ENCODE results near the gene BIRC5.
A peak's percentile ranks its signal among the peaks of the same experiment; 100 is the strongest.

The BIRC5 gene

DNA sequence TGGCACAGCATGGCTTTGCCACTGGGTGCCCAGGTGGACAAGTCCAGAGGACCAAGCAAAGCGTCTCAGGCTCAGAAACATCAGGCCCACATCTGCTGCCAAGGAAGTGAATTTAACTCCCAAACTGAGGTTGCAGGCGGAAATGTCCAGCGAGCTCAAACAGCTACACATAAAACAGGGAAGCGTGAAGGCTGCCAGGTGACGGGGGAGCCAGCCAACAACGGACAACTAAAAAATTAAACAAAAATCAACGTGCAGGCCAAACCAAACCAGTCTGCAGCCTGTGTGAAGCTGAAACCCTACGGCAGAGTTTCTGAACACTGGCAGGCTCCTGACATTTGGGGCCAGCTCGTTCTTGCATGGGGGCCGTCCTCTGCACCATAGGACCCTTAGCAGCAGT lies 29.7 kb upstream of the BIRC5 start:
- no peak for DNase-seq (ENCODE audit: low read depth)

DNA sequence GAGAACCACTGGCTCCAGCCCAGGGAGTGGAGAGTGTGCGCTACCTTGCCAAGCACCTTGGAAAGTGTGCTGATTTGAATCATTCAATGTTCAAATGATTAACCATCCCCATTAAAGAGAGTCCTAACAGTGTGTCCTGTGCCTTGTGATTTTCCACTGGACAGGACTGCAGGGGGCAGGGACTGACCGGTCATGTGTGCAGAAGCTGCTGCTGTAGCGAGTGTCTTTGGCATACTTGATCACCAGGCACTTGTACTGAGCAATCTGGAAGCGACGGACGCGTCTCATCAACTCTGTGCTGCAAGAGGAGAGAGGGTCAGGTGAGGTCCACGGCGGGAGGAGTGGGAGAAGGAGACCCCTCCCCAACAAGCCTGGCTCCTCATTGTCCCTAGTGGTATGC lies 29.2 kb upstream of the BIRC5 start:
- DNase-seq (ENCODE audit: low read depth), result no peak

DNA sequence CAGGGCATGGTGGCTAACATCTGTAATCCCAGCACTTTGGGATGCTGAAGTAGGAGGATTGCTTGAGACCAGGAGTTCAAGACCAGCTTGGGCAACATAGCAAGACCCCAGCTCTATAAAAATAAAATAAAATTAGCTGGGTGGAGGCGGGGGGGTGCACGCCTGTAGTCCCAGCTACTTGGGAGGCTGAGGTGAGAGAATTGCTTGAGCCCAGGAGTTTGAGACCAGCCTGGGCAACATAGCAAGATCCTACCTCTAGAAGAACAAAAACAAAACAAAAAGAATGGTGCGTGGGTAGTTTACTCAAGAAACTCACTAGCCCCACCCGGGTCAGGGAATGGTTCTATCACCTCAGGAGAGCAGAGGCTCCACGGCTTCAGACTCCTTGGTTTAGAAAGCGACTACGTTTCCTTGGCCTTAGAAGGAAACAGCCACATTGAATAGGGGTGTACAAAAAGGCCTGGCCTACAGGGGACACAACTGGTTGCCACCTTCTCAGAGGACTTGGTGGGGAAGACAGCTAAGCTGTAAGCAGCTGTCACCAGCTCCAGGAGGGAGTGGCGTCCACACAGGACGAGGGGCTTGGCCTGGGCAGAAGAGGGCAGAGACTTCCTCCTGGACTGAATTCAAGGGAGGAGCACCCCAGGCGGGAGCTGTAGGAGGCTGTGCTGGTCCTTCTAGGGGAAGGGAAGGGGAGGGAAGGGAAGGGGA lies 27.9 kb upstream of the BIRC5 start:
- no peak for DNase-seq (ENCODE audit: low read depth)

DNA sequence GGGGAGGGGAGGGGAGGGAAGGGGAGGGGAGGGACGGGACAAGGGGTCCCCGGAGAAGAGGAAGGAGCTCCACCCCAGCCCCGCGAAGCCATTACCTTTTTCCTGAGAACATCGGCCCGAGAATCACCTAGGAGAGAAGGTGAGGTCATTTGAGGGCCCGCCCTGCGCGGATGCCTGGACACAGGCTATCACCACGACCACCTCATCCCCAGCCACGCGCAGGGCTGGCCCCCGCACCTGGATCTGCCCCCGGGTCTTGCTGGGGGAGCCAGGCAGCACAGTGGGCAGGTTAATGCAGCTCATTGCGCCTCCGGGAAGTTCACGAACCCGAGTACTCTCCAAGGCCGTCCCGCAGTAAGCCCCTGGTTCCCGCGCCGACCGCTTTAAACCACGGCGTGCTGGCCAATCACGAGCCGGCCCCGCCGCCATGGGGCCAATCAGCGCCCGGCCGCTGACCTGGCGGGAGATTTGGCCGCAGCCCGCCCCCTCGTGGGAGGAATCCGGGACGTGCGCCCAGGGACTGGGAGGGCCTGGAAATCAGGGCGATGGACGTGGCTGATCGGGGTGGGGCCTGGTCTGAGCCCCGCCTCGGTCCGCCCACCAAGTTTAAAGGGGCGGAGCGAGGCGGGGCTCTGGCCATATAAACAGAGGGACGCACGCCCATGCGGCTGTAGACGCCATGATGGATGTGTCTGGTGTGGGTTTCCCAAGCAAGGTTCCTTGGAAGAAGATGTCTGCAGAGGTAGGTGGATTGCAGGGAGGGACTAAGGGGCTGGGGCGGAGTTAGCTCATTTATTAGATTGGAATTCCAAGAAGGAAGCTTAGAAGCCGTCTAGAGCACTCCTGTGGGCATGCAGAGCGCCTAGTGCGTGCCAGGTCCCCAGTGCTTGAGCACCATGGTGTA lies 27.1 kb upstream of the BIRC5 start, which contains the start of the genes AFMID and TK1:
Gene AFMID (plus strand): TSS at position 671 of the 904 bp plus-strand sequence. CDS start 9 bp downstream, at position 680.
Gene TK1 (minus strand): TSS at position 361 of the 904 bp plus-strand sequence. CDS start 58 bp downstream, at position 303.
- DNase-seq (ENCODE audit: low read depth), result peak; percentile 92

DNA sequence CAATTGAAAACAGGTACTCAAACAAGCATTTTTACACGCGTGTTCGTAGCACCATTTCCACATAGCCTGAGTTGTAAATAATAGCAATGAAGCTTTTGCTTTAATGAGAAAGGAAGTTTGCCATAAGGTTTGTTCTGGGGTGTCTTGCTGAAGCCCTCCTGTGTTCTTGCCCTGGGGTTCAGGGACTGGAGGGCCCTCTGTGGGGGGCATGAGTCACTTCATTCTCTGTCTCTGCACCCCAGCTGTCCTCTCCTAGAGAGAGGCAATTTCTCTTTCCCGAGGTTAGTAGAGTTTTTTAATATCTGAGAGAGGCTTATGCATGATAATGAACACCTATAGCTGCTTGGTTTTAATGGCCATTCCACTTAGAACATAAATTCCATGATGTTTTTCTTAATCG lies 17.3 kb upstream of the BIRC5 start:
- DNase-seq (ENCODE audit: low read depth), result no peak

DNA sequence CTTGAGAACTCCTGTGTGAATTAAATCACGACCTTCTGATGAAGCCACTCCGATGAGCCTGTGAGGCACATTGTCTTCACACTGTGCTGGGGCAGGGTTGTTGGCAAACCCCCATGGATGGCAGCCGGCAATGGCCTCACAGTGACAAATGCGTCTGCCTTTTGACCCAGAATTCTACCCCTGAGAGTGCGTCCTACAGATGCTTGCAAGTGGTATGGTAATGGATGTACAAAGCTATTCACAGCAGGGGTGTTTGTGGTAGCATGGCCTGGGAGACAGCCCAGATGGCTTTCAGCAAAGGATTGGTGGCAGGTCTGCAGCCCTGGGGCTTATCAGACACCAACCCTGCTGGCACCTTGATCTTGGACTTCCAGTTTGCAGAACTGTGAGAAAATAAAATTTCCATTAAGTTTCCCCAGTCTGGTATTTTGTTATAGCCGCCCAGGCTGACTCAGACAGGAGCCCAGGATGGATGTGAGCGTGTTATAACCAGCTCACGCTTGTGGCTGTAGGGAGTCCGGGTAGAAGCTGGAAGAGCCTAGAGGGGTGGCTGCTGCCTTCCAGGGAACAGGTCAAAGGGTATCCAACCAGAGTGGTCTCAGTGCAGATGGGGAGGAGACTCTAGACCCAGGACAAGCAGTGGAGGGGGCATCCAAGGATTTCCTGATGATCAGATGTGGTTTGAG lies 16.8 kb upstream of the BIRC5 start:
- DNase-seq (ENCODE audit: low read depth), result no peak

DNA sequence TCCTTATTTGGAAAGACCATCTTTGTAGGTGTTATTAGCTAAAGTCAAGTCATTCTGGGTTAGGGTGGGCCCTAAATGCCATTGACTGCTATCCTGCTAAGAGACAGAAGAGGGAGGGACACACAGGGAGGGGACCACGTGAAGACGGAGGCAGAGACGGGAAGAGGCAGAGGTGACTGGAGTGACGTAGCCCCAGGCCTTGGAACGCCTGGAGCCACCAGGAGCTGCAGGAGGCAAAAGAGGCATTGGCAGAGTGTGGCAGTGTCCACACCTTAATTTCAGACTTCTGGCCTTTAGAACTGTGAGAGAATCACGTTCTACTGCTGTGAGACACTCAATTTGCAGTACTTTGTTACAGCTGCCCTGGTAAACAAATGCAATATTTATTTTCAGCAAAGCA lies 13.6 kb upstream of the BIRC5 start:
- DNase-seq (ENCODE audit: low read depth), result no peak

DNA sequence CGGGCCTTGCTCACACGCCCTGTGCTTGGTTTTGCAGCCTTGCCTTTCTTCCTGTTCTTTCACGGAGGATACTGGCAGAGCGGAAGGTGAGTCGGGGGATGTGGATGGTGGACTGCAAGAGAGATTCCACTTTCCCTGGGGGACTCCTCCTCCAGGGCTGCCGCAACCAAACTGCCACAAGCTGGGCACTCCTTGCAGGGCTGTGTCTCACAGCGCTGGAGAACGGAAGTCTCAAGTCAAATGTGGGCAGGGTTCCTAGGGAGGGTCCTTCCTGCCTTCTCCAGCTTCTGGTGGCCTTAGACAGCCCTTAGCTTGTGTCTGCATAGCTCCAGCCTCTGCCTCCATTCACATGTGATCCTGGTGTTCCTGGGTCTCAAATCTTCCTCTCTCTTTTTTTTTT lies 11.4 kb upstream of the BIRC5 start:
- no peak for DNase-seq (ENCODE audit: low read depth)

DNA sequence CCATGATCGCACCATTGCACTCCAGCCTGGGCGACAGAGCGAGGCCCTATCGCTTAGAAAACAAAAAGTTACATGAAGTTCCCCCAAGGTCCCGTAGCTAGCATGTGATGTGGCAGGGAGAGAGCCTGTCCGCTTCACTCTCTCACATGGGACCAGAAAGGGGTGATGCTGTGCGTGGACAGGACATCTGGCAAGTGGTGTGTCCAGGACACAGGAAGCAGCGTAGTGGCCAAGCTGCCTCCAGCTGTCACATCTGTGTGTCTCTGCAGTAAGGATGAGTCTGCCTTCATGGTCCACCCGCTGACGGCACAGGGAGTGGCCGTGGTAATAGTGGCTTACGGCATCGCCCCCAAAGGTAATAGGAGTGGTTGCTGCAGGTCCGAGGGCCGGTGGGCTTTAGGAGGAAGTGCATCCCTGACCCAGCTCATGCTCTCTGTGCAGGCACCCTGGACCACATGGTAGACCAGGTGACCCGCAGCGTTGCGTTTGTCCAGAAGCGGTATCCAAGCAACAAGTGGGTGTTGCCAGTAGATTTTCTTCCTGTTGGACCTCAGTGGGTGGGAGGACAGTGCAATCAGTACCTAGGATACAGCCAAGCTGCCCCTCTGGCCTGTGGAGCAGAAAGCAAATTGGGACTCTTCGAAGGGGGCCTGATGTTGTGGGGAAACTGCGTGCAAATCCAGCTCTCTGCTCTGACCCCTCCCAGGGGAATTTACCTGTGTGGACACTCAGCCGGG lies 9.5 kb upstream of the BIRC5 start:
- DNase-seq (ENCODE audit: low read depth), result no peak

DNA sequence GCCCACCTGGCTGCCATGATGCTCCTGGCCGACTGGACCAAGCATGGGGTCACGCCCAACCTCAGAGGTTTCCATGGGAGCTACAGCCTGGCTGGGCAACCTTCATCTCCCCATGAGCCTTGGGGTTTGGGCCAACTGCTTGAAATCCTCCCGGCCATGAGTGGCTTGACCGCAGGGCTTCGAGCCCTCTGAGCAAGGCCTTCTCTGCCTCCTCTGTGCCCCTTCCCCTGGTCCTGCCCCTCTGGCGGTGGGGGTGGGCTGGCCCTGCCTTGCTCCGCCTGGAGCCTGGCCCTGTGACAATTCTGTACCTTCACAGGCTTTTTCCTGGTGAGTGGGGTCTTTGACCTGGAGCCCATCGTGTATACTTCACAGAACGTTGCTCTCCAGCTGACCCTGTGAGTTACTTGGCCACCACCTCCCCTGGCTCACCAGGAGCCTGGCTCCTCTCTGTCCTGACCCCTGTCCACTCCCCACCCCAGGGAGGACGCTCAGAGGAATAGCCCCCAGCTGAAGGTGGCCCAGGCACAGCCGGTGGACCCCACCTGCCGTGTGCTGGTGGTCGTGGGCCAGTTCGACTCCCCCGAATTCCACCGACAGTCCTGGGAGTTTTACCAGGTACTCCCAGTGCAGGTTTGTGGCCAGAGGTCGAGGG lies 8.8 kb upstream of the BIRC5 start:
- DNase-seq (ENCODE audit: low read depth), result no peak

DNA sequence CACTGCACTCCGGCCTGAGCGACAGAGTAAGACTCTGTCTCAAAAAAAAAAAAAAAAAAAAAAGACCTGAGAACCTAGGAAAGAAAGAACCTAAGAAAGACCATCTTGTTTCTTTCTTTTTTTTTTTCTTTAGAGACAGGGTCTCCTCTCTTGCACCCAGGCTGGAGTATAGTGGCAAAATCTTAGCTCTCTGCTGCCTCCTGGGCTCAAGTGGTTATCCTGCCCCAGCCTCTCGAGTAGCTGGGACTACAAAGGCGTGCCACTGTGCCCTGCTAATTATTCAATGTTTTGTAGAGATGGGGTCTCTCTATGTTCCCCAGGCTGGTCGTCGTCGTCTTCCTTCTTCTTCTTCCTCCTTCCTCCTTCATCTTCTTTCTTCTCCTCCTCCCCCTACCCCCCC lies 7.8 kb upstream of the BIRC5 start:
- DNase-seq (ENCODE audit: low read depth), result no peak

DNA sequence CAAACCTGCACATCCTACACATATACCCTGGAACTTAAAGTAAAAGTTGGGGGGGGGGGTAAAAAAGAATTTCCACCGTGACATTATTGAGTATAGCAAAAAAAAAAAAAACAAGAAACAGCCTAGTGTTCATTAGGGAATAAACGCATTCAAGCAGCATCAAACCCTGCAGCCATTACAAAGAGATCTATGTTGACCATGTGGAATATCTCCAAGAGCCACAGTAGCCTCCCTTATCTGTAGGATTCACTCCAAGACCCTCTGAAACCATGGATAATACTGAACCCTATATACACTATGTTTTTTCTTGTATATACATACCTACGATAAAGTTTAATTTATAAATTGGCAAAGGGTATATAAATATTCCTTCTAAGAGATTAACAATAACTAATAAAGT lies 5.6 kb upstream of the BIRC5 start:
- DNase-seq (ENCODE audit: low read depth), result no peak

DNA sequence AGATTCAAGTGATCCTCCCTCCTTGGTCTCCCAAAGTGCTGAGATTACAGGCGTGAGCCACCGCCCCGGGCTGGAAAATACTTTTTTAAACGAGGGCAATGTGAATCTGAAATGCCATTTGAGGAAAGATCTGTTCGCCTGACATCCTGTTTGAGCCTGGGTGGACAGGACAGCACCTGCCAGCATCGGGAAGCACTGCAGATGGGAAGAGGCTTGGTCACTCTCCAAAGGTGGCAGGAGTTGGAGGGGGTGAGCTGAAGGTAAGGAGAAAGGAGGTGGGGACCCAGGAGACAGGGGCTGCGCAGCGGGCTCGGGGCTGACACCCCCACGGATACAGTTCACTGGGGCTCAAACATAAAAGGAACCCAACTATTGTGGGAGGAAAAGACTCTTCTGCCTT lies 3.9 kb upstream of the BIRC5 start:
- no peak for DNase-seq (ENCODE audit: low read depth)

DNA sequence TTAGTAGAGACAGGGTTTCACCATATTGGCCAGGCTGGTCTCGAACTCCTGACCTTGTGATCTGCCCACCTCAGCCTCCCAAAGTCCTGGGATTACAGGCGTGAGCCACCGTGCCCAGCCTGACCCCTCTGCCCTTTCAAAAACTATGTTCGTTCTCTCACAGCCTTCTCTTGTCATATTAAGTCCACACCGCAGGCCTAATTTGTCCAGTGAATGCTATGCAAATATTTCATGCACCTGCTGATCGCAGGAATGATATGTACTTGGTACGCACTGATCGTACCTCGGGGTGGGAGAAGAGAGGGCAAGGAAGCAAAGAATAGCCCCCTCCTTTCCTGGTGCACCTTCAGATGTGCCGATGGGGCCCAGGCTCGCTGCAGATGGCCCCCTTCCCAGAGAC lies 3.0 kb upstream of the BIRC5 start:
- no peak for DNase-seq (ENCODE audit: low read depth)

DNA sequence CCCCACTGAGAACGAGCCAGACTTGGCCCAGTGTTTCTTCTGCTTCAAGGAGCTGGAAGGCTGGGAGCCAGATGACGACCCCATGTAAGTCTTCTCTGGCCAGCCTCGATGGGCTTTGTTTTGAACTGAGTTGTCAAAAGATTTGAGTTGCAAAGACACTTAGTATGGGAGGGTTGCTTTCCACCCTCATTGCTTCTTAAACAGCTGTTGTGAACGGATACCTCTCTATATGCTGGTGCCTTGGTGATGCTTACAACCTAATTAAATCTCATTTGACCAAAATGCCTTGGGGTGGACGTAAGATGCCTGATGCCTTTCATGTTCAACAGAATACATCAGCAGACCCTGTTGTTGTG lies 631 bp downstream of the BIRC5 start:
- DNase-seq (ENCODE audit: low read depth), result no peak

DNA sequence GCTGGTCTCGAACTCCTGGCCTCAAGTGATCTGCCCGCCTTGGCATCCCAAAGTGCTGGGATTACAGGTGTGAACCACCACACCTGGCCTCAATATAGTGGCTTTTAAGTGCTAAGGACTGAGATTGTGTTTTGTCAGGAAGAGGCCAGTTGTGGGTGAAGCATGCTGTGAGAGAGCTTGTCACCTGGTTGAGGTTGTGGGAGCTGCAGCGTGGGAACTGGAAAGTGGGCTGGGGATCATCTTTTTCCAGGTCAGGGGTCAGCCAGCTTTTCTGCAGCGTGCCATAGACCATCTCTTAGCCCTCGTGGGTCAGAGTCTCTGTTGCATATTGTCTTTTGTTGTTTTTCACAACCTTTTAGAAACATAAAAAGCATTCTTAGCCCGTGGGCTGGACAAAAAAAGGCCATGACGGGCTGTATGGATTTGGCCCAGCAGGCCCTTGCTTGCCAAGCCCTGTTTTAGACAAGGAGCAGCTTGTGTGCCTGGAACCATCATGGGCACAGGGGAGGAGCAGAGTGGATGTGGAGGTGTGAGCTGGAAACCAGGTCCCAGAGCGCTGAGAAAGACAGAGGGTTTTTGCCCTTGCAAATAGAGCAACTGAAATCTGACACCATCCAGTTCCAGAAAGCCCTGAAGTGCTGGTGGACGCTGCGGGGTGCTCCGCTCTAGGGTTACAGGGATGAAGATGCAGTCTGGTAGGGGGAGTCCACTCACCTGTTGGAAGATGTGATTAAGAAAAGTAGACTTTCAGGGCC lies 5.5 kb downstream of the BIRC5 start:
- DNase-seq (ENCODE audit: low read depth), result no peak

DNA sequence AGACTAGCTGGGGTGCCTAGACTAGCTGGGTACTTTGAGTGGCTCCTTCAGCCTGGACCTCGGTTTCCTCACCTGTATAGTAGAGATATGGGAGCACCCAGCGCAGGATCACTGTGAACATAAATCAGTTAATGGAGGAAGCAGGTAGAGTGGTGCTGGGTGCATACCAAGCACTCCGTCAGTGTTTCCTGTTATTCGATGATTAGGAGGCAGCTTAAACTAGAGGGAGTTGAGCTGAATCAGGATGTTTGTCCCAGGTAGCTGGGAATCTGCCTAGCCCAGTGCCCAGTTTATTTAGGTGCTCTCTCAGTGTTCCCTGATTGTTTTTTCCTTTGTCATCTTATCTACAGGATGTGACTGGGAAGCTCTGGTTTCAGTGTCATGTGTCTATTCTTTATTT lies 9.0 kb downstream of the BIRC5 start:
- DNase-seq (ENCODE audit: low read depth), result no peak

DNA sequence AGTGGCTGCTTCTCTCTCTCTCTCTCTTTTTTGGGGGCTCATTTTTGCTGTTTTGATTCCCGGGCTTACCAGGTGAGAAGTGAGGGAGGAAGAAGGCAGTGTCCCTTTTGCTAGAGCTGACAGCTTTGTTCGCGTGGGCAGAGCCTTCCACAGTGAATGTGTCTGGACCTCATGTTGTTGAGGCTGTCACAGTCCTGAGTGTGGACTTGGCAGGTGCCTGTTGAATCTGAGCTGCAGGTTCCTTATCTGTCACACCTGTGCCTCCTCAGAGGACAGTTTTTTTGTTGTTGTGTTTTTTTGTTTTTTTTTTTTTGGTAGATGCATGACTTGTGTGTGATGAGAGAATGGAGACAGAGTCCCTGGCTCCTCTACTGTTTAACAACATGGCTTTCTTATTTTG lies 9.7 kb downstream of the BIRC5 start:
- DNase-seq (ENCODE audit: low read depth), result no peak

DNA sequence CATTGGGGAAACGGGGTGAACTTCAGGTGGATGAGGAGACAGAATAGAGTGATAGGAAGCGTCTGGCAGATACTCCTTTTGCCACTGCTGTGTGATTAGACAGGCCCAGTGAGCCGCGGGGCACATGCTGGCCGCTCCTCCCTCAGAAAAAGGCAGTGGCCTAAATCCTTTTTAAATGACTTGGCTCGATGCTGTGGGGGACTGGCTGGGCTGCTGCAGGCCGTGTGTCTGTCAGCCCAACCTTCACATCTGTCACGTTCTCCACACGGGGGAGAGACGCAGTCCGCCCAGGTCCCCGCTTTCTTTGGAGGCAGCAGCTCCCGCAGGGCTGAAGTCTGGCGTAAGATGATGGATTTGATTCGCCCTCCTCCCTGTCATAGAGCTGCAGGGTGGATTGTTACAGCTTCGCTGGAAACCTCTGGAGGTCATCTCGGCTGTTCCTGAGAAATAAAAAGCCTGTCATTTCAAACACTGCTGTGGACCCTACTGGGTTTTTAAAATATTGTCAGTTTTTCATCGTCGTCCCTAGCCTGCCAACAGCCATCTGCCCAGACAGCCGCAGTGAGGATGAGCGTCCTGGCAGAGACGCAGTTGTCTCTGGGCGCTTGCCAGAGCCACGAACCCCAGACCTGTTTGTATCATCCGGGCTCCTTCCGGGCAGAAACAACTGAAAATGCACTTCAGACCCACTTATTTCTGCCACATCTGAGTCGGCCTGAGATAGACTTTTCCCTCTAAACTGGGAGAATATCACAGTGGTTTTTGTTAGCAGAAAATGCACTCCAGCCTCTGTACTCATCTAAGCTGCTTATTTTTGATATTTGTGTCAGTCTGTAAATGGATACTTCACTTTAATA lies 10.4 kb downstream of the BIRC5 start:
- no peak for DNase-seq (ENCODE audit: low read depth)

Data from stromal cell of bone marrow (primary cell).